Aorta (tissue), 5 donors: Measurements from ENCODE around the gene CARS2. TPM values are rescaled to one million over a fixed set of nuclear protein-coding genes. Genes with fewer than 3 reads are reported as not detected.
A peak's percentile ranks its signal among the peaks of the same experiment; 100 is the strongest.

Experiments
- ATAC-seq: fragments of 200-7000 bp; cut with Tn5 transposase; one replicate; pipeline ENCODE4 v1.9.1; 2022; ENCODE audit warnings: moderate library complexity; ENCODE audit not compliant: low FRiP score
- DNase-seq, 2 donors: peaks; one replicate each; pipeline ENCODE4 v3.0.0-alpha.2; 2020
- H3K27ac ChIP-seq, 2 donors: one replicate each; pipeline ENCODE4 v1.5.1; 2013; ENCODE audit warnings: low read length in 2 of 2, mild to moderate bottlenecking in 2 of 2, moderate library complexity in 2 of 2, control low read depth in 1 of 2, inconsistent platforms in 1 of 2, low read depth in 1 of 2
- H3K27me3 ChIP-seq, 2 donors: one replicate each; pipeline ENCODE4 v1.6.1; 2013; ENCODE audit warnings: control low read depth in 1 of 2, low read length in 1 of 2, mild to moderate bottlenecking in 1 of 2, moderate library complexity in 1 of 2; ENCODE audit not compliant: insufficient read depth in 2 of 2, control insufficient read depth in 1 of 2
- H3K36me3 ChIP-seq, 2 donors: one replicate each; pipeline ENCODE4 v1.6.1; 2013; ENCODE audit warnings: control low read depth in 1 of 2, low read length in 1 of 2, mild to moderate bottlenecking in 1 of 2; ENCODE audit not compliant: insufficient read depth in 2 of 2, control insufficient read depth in 1 of 2
- H3K4me1 ChIP-seq, 2 donors: one replicate each; pipeline ENCODE4 v1.6.1; 2013; ENCODE audit warnings: low read length in 2 of 2, control low read depth in 1 of 2, mild to moderate bottlenecking in 1 of 2, moderate library complexity in 1 of 2; ENCODE audit not compliant: insufficient read depth in 2 of 2, control insufficient read depth in 1 of 2
- H3K4me3 ChIP-seq, 2 donors: one replicate each; pipeline ENCODE4 v1.5.1; 2013; ENCODE audit warnings: low read length in 2 of 2, control low read depth in 1 of 2, mild to moderate bottlenecking in 1 of 2
- H3K9me3 ChIP-seq: one replicate; pipeline ENCODE4 v1.6.1; 2013; ENCODE audit warnings: mild to moderate bottlenecking, low read length; ENCODE audit not compliant: control insufficient read depth
- WGBS, 2 donors: extraction: QIAGEN DNeasy Blood & Tissue Kit; methylation state at CpG; one replicate each; pipeline ENCODE4 v1.1.7; 2013; 5-methylcytosine and 5-hydroxymethylcytosine counted together
- intact Hi-C, 2 donors: fragments of 100-400 bp; cut with DNase I; formaldehyde crosslinking; loops; one replicate each; pipeline versions ENCODE4 v1.14.2 to v1.15.0; 2022
- polyA plus RNA-seq, 2 donors: library from polyadenylated mRNA; stranded (reverse); fragments of 200-250 nt; gene quantifications; one replicate each; pipeline ENCODE4 v1.2.3, GENCODE V29; 2013
- total RNA-seq, 2 donors: library from RNA; stranded (reverse); fragmentation: NEBNext Ultra II Directional; extraction: Animal tissue kit (Norgen Biotek cat#: 25700); gene quantifications; one replicate each; pipeline ENCODE4 v1.2.1, GENCODE V29; 2021
- donor health status: healthy with polysubstance abuse.
- donor health status: Bipolar disorder and iron deficiency.
- donor health status: DM: no; HTN: no; CAD: no.
- donor health status: DM: no; HTN: no; CAD: no.
- donor health status: DM: yes; HTN: yes; CAD: no.

Gene CARS2
- total and polyA plus RNA-seq, 4 donors: 38.3 to 125 (median 56.4) TPM

DNA sequence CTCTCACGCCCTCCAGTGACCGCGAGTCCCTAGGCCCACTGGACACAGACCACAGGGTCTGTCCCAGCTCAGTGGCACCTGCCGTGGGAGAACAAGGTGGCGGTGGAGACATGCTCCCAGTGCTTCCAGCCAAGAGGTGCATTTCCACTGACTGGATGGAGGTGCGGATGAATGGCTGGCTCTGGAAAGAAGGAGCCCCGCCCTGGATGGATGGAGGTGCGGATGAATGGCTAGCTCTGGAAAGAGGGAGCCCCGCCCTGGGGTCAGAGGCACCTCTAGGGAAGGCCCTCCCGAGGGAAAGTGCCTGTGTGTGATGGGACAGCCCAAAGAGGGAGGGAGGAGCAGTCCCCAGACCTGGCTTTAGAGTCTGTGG lies 58.6 kb downstream of the CARS2 start:
- intact Hi-C loops: no loop called here
- no peaks in the 10 kb centered on the region for H3K27me3 ChIP-seq
- DNase-seq: no peak
- no peaks in the 10 kb centered on the region for H3K9me3 ChIP-seq
- H3K4me1 ChIP-seq: no peaks in the 10 kb centered on the region
- H3K36me3 ChIP-seq: peaks cover 0 to 7% of the 10 kb centered on the region in 2 donors
- no peak overlapping the region for H3K4me3 ChIP-seq
- no peak for ATAC-seq
- WGBS, 2 donors: 81 to 85% methylated on average over 10 of the region's 10 CpGs
- H3K27ac ChIP-seq: no peak overlapping the region

DNA sequence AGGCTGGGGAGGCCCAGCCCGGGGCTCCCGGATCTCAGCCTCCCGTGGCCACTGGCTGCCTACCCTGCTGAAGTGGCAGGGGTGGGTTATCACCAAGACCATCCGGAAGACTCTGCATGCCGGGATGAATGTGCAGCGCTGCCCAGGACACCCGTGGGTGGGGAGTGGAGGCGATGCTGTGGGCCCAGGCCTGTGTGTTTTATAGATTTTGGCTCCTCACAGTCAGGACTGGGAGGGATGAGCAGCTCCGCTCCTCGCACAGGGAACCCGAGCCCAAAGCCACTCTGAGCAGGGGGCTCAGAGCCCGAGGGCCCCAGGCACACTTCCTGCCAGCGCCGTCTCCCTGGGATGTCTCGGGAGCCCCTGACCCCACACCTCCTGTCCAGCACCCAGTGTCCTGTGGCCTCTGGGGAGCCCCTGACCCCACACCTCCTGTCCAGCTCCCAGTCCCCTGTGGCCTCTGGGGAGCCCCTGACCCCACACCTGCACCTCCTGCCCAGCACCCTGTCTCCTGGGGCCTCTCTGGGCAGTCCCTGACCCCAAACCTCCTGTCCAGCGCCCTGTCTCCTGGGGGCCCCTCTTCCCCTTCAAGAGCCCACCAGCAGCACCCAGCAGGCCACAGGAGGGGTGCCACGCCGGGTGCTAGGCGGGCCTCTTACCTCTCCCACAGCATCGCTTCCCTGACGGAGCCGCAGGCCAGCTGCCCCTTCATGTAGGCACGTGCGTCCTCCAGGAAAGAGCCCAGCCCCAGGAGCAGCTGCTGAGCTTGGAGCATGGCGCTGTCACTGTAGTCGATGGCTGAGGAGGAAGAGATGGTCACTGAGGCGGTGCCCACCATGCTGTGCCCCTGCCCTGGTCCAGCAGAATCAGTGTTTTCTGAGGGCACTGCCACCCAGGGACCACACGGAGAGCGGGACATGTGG lies 59.2 kb downstream of the CARS2 start:
- Histone ChIP-seq H3K4me1 (no peaks in the 10 kb centered on the region), H3K9me3 (no peaks in the 10 kb centered on the region), H3K4me3 (no peak overlapping the region), H3K36me3 (peaks cover 0 to 7% of the 10 kb centered on the region in 2 donors), H3K27ac (no peak overlapping the region), H3K27me3 (no peaks in the 10 kb centered on the region)
- ATAC-seq (no peak), DNase-seq (no peak)
- intact Hi-C loops: no loop called here
- whole genome bisulfite sequencing, 2 donors: 88 to 89% methylated on average over 27 to 29 of the region's 29 CpGs

DNA sequence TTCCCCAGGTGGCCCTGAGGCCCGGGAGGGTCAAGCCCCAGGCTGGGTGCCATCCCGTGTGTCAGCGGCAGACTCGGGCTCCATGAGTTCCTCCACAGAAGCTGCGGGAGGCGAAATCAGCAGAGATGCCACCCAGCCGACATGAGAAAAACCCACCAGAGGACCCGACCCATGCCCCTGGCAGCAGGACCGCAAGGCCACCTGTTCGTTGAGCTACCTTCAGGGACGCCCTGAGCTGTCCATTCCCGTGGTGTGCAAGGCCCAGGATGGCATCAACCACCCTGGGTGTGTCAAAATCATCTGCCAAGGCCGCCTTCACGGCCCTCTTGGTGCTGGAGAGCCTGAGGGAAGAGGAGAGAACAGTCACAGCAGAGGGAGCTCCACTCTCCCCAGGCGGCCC lies 60.2 kb downstream of the CARS2 start:
- intact Hi-C loops: no loop called here
- 83 to 84% methylated on average over 15 of the region's 15 CpGs for WGBS, 2 donors
- ATAC-seq: no peak
- H3K4me3 ChIP-seq: no peak overlapping the region
- no peak for DNase-seq
- peaks cover 0 to 5% of the 10 kb centered on the region in 2 donors for H3K36me3 ChIP-seq
- H3K27me3 ChIP-seq: no peaks in the 10 kb centered on the region
- H3K9me3 ChIP-seq: no peaks in the 10 kb centered on the region
- H3K27ac ChIP-seq: no peak overlapping the region
- no peaks in the 10 kb centered on the region for H3K4me1 ChIP-seq

DNA sequence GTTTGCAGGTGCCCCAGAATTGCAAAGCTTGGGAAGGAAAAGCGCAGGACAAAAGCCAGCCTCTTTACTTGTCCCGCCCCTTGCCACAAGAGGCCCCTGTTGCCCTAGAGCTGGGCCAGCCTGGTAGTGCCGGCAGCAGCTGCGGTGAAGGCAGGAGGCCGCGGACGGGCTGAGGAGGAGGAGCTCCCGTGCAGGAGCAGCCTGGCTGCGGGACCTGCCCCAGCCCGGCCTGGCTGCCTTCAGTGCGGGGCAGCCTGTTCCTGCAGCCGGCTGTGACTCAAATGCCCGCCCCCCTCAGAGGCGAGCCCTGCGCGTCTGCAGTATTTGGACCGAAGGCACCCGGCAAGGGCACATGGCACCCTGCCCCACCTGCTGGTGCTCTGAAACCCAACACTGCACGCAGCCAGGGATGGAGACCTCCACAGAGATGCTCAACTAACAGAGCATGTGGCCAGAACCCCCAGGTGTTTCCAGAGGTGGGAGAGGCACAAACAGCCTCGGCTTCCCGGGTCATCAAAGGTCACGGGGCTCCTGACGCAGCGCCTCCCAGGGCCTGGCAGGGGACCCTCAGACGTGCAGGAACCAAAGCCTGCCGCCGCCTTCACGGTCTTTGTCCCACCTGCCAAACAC lies 60.9 kb downstream of the CARS2 start:
- DNase-seq: peak; percentile 81 to 87
- H3K27ac ChIP-seq: peak overlapping the region in 1 of 2 donors; percentile 5
- H3K9me3 ChIP-seq: no peaks in the 10 kb centered on the region
- WGBS, 2 donors: 25 to 26% methylated on average over 28 of the region's 28 CpGs
- no peaks in the 10 kb centered on the region for H3K4me1 ChIP-seq
- peak; percentile 70 for ATAC-seq
- H3K36me3 ChIP-seq: peaks cover 0 to 2% of the 10 kb centered on the region in 2 donors
- intact Hi-C loops: no loop called here
- H3K4me3 ChIP-seq: no peak overlapping the region
- H3K27me3 ChIP-seq: no peaks in the 10 kb centered on the region

DNA sequence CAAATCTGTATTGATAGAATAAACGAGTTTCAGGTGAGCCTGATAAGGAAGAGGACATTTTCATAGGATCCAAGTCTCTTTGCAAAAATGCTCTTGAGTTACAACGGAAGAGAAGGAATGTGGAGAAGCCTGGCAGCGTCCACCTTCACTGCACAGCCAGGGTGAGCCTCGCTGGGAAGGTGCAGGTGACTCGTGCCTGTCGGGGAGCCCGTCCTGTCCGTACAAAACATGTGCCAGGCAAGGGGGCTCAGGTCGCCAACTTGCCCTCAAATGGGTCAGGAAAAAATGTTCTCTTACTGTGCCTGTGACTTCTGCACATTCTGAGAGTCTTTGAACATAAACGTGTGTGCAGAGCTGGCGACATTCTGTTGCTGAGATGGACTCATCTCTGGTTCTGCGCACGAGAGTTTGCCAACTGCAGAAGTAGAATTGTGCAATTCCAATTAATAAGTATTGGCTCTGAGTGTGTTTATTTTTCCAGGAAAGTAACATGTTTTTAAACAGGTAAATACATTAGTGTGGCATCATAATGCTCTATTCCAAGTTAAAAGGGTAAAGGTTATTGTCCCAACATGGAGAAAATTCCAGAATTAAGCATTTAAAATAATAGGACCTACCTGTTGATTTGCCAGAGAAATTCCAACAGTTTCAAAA lies 62.0 kb downstream of the CARS2 start:
- Histone ChIP-seq H3K27ac (no peak overlapping the region), H3K9me3 (no peaks in the 10 kb centered on the region), H3K4me3 (no peak overlapping the region), H3K36me3 (peaks cover 0 to 2% of the 10 kb centered on the region in 2 donors), H3K4me1 (no peaks in the 10 kb centered on the region), H3K27me3 (no peaks in the 10 kb centered on the region)
- ATAC-seq (no peak), DNase-seq (no peak)
- intact Hi-C loops: no loop called here
- 81 to 82% methylated on average over 13 of the region's 13 CpGs for WGBS, 2 donors

DNA sequence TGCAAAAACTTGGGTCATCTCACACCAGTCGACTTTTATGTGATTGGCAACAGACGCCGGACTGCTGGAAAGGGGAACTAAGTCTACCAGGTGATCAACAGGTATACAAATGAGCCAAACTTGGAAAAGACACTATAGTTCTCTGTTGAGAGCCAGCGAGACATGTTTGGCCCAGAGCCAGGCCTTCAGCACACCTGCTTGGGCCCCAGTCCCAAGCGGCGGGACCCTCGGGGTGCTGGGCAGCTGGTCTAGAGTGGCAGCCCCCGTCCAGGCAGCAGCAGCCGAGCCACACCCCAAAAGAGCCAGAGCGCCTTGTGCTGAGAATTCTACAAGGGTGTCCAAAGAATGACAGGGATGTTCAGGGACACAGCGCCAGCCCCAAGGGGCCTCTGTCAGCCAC lies 62.6 kb downstream of the CARS2 start:
- Histone ChIP-seq H3K36me3 (peaks cover 0 to 3% of the 10 kb centered on the region in 2 donors), H3K27me3 (no peaks in the 10 kb centered on the region), H3K9me3 (no peaks in the 10 kb centered on the region), H3K4me1 (no peaks in the 10 kb centered on the region), H3K4me3 (no peak overlapping the region), H3K27ac (no peak overlapping the region)
- WGBS, 2 donors: 81 to 86% methylated on average over 11 of the region's 11 CpGs
- no peak for DNase-seq
- no peak for ATAC-seq
- intact Hi-C loops: no loop called here

DNA sequence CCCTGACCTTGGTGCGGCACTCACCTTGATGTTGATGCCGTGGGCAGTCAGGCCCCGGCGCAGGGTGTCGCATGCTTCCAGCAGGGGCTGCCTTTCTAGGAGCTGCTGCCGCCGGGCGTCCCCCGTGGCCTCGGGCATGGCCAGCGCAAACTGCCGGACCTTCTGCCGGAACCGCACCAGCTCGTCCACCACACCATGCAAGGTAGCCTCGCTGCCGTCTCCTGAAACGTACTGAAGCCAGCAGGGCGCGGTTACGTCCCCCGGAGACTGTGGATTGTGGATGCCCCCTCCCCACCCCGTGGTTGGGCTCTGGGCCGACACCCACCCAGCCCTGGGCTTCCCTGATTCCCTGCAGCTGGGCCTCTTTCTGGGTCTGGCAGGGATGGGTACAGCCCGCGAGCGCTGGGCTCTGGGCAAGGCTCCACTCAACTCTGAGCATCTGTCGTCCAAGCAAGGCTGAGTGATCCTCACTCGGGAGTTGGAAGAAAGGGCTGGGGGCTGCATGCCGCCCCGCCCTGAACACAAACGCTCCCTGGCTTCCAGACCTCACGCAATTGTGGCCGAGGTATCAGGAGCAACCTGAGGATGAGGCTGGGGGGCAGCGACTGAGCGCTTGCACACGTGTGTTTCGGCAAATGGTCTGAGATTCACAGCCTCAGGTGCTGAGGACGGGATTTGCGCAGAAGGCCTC lies 63.5 kb downstream of the CARS2 start:
- Histone ChIP-seq H3K9me3 (no peaks in the 10 kb centered on the region), H3K36me3 (peaks cover 0 to 4% of the 10 kb centered on the region in 2 donors), H3K27ac (no peak overlapping the region), H3K4me1 (no peaks in the 10 kb centered on the region), H3K27me3 (no peaks in the 10 kb centered on the region), H3K4me3 (no peak overlapping the region)
- intact Hi-C loops: no loop called here
- no peak for DNase-seq
- no peak for ATAC-seq
- WGBS, 2 donors: 88 to 90% methylated on average over 40 of the region's 40 CpGs
